ENCODE measurements around the gene CENPN. TPM values are rescaled to one million over a fixed set of nuclear protein-coding genes. Genes with fewer than 3 reads are reported as not detected.

Gene CENPN
- total RNA-seq, 1 donor, result 19.9 TPM

DNA sequence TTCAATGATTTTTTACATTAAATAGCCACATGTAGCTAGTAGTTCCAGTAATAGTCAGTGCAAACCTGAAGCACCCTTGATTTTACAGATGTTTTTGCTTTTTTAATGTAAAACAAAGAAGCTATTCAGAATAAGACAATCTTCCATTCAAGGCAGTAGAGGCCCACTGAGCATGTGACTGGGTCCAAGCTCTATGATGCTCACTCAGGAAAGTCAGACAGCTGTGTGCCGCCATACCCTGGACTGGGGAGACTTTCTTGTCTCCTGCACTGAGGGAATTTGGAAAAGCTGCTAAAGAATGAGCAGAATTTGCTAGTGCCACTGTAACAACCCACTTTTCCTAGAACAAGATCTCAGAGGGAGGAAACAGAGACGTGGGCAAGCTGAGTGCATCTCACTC lies 11.5 kb downstream of the CENPN start:
- no peaks in the 10 kb centered on the region for H3K79me2 ChIP-seq (ENCODE audit: insufficient read depth, low read length)
- no peaks in the 10 kb centered on the region for H3K4me1 ChIP-seq (ENCODE audit: insufficient read depth, low read length)
- DNase-seq (ENCODE audit: insufficient read length, low spot score, missing footprints), result no peak

DNA sequence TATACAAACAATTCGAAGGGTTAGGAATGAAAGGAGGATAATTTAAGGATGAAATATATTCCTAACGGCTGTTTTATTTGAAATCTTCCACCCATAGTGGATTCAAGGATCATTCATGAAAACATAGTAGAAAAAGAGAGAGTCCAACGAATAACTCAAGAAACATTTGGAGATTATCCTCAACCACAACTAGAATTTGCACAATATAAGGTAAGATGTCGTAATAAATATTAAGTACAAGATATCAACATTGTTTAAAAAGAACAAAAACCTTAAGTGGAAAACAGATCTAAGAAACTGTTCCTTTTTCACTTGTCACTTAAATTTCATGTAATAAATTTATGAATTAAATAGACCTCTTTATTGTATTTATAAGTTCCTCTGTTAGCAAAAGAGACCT lies 19.4 kb downstream of the CENPN start:
- H3K27me3 ChIP-seq (ENCODE audit: insufficient read depth, low read length), result no peaks in the 10 kb centered on the region
- H3K4me3 ChIP-seq (ENCODE audit: insufficient read depth, low read length), result no peak overlapping the region
- H3K4me2 ChIP-seq (ENCODE audit: insufficient read depth, low read length), result no peak overlapping the region
- no peaks in the 10 kb centered on the region for H3K4me1 ChIP-seq (ENCODE audit: insufficient read depth, low read length)
- H3K79me2 ChIP-seq (ENCODE audit: insufficient read depth, low read length), result no peaks in the 10 kb centered on the region
- no peak for DNase-seq (ENCODE audit: insufficient read length, low spot score, missing footprints)
- no peaks in the 10 kb centered on the region for H3K9me3 ChIP-seq (ENCODE audit: low read depth, low read length)
- no peak overlapping the region for H3K27ac ChIP-seq (ENCODE audit: low read depth, low read length)
- H4K20me1 ChIP-seq (ENCODE audit: insufficient read depth, low read length), result no peaks in the 10 kb centered on the region
- TF ChIP-seq, protein P1, sequence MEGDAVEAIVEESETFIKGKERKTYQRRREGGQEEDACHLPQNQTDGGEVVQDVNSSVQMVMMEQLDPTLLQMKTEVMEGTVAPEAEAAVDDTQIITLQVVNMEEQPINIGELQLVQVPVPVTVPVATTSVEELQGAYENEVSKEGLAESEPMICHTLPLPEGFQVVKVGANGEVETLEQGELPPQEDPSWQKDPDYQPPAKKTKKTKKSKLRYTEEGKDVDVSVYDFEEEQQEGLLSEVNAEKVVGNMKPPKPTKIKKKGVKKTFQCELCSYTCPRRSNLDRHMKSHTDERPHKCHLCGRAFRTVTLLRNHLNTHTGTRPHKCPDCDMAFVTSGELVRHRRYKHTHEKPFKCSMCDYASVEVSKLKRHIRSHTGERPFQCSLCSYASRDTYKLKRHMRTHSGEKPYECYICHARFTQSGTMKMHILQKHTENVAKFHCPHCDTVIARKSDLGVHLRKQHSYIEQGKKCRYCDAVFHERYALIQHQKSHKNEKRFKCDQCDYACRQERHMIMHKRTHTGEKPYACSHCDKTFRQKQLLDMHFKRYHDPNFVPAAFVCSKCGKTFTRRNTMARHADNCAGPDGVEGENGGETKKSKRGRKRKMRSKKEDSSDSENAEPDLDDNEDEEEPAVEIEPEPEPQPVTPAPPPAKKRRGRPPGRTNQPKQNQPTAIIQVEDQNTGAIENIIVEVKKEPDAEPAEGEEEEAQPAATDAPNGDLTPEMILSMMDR (IDR thresholded peaks at IDR 0.05; ENCODE audit: extremely low read depth, low read depth, low read length), result no peak
- H2AFZ ChIP-seq (ENCODE audit: low read length), result no peak overlapping the region
- peaks cover 43% of the 10 kb centered on the region for H3K36me3 ChIP-seq (ENCODE audit: insufficient read depth, low read length)

More for the DNA sequence above, 11.5 kb downstream of the CENPN start:
- Histone ChIP-seq H4K20me1 (ENCODE audit: insufficient read depth, low read length) (no peaks in the 10 kb centered on the region), H3K9me3 (ENCODE audit: low read depth, low read length) (no peaks in the 10 kb centered on the region), H2AFZ (ENCODE audit: low read length) (no peak overlapping the region), H3K4me3 (ENCODE audit: insufficient read depth, low read length) (no peak overlapping the region), H3K4me2 (ENCODE audit: insufficient read depth, low read length) (no peak overlapping the region), H3K27ac (ENCODE audit: low read depth, low read length) (no peak overlapping the region), H3K36me3 (ENCODE audit: insufficient read depth, low read length) (peaks cover 79% of the 10 kb centered on the region), H3K27me3 (ENCODE audit: insufficient read depth, low read length) (no peaks in the 10 kb centered on the region)
- TF ChIP-seq, protein P1 (IDR thresholded peaks at IDR 0.05; ENCODE audit: extremely low read depth, low read depth, low read length), result no peak

DNA sequence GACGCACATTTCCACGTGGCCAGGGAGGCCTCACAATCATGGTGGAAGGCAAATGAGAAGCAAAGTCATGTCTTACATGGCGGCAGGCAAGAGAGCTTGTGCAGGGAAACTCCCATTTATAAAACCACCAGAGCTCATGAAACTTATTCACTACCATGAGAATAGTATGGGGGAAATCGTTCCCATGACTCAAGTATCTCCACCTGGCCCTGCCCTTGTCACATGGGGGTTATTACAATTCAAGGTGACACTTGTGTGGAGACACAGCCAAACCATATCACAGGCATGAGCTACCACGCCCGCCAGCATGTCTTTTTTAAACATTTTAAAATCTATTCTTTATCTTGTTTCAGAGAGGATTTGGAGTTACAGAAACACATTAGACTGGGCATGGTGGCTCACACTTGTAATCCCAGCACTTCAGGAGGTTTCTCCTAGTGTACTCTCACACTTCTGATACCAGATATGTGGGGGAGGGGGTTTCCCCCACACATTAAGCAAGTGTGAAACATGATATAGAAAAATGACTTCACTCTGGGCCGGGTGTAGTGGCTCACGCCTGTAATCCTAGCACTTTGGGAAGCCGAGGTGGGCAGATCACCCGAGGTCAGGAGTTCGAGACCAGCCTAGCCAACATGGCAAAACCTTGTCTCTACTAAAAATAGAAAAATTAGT lies 23.1 kb downstream of the CENPN start:
- H3K4me3 ChIP-seq (ENCODE audit: insufficient read depth, low read length), result no peak overlapping the region
- H3K36me3 ChIP-seq (ENCODE audit: insufficient read depth, low read length), result peaks cover 19% of the 10 kb centered on the region
- H4K20me1 ChIP-seq (ENCODE audit: insufficient read depth, low read length), result no peaks in the 10 kb centered on the region
- TF ChIP-seq, protein P1 (IDR thresholded peaks at IDR 0.05; ENCODE audit: extremely low read depth, low read depth, low read length), result no peak
- no peak overlapping the region for H3K27ac ChIP-seq (ENCODE audit: low read depth, low read length)
- no peaks in the 10 kb centered on the region for H3K9me3 ChIP-seq (ENCODE audit: low read depth, low read length)
- DNase-seq (ENCODE audit: insufficient read length, low spot score, missing footprints), result no peak
- no peak overlapping the region for H2AFZ ChIP-seq (ENCODE audit: low read length)
- no peaks in the 10 kb centered on the region for H3K4me1 ChIP-seq (ENCODE audit: insufficient read depth, low read length)
- H3K4me2 ChIP-seq (ENCODE audit: insufficient read depth, low read length), result no peak overlapping the region
- H3K79me2 ChIP-seq (ENCODE audit: insufficient read depth, low read length), result no peaks in the 10 kb centered on the region
- no peaks in the 10 kb centered on the region for H3K27me3 ChIP-seq (ENCODE audit: insufficient read depth, low read length)

DNA sequence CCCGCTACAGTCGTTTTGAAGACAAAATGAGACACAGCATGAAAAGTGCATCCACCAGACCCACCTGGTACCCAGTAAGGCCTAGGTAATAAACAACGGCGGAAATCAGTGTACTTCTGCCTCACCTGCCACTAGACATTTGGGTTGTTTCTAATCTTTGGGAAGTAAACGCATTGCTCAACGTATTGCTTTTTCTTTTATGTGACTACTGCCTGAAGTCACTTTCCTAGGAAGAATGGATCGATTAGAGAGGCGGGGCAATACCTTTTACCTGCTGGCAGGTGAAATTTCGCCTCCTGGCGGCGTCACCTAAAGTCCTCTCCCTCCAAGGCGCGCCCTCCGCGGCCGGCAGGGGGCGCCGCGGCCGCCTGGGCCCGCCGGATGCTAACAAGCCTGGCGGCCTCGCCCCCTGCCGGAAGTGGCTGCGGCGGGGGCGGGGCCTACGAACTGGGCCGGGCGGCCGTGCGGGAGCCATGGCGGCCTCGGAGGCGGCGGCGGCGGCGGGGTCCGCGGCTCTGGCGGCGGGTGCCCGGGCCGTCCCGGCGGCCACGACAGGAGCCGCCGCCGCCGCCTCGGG lies 28.5 kb downstream of the CENPN start, which contains the start of gene ATMIN:
Gene ATMIN (plus strand): TSS at position 445 of the 577 bp plus-strand sequence. CDS start 29 bp downstream, at position 474.
- DNase-seq (ENCODE audit: insufficient read length, low spot score, missing footprints), result peak; percentile 100
- Histone ChIP-seq H3K4me1 (ENCODE audit: insufficient read depth, low read length) (peaks cover 9% of the 10 kb centered on the region), H3K4me3 (ENCODE audit: insufficient read depth, low read length) (peak within 1 kb of the TSS; percentile 84), H3K4me2 (ENCODE audit: insufficient read depth, low read length) (peak within 1 kb of the TSS; percentile 96), H3K36me3 (ENCODE audit: insufficient read depth, low read length) (peaks cover 7% of the 10 kb centered on the region), H2AFZ (ENCODE audit: low read length) (peak within 1 kb of the TSS; percentile 88), H3K27ac (ENCODE audit: low read depth, low read length) (peak within 1 kb of the TSS; percentile 64), H4K20me1 (ENCODE audit: insufficient read depth, low read length) (peaks cover 20% of the 10 kb centered on the region), H3K79me2 (ENCODE audit: insufficient read depth, low read length) (peaks cover 41% of the 10 kb centered on the region), H3K27me3 (ENCODE audit: insufficient read depth, low read length) (no peaks in the 10 kb centered on the region), H3K9me3 (ENCODE audit: low read depth, low read length) (no peaks in the 10 kb centered on the region)
- TF ChIP-seq, protein P1 (IDR thresholded peaks at IDR 0.05; ENCODE audit: extremely low read depth, low read depth, low read length), result peak; percentile 83

Measured in osteoblast (primary cell).